Skeletal muscle tissue (tissue), 4 donors: ENCODE results near the gene GLP2R. TPM values are rescaled to one million over a fixed set of nuclear protein-coding genes. Genes with fewer than 3 reads are reported as not detected.
A peak's percentile ranks its signal among the peaks of the same experiment; 100 is the strongest.

Experiments
- H3K27ac ChIP-seq: one replicate; pipeline ENCODE4 v1.7.0; 2013; ENCODE audit warnings: mild to moderate bottlenecking, low read depth, low read length, inconsistent platforms
- H3K27me3 ChIP-seq, 3 donors: one replicate each; pipeline ENCODE4 v1.7.0; 2013; ENCODE audit warnings: low read length in 3 of 3; ENCODE audit not compliant: control insufficient read depth in 3 of 3, insufficient read depth in 3 of 3
- H3K36me3 ChIP-seq, 3 donors: one replicate each; pipeline ENCODE4 v1.7.0; 2013; ENCODE audit warnings: low read length in 3 of 3; ENCODE audit not compliant: control insufficient read depth in 3 of 3, insufficient read depth in 3 of 3
- H3K4me1 ChIP-seq, 3 donors: one replicate each; pipeline ENCODE4 v1.7.0; 2013; ENCODE audit warnings: low read length in 3 of 3, mild to moderate bottlenecking in 3 of 3; ENCODE audit not compliant: control insufficient read depth in 3 of 3, insufficient read depth in 3 of 3
- H3K4me3 ChIP-seq, 3 donors: one replicate each; pipeline ENCODE4 v1.7.0; 2013; ENCODE audit warnings: low read length in 3 of 3
- H3K9ac ChIP-seq, 3 donors: one replicate each; pipeline ENCODE4 v1.7.0; 2013; ENCODE audit warnings: low read length in 3 of 3, mild to moderate bottlenecking in 3 of 3, moderate library complexity in 2 of 3, low read depth in 1 of 3
- H3K9me3 ChIP-seq, 3 donors: one replicate each; pipeline ENCODE4 v1.7.0; 2013; ENCODE audit warnings: low read length in 3 of 3; ENCODE audit not compliant: control insufficient read depth in 3 of 3
- total RNA-seq: library from RNA; depleted of rRNA; stranded (reverse); fragments of >200 nt; gene quantifications from one replicate; pipeline ENCODE4 v1.2.3, GENCODE V29; 2014
- donor health status: Osteomylitis.

Gene GLP2R
- total RNA-seq, 1 donor from 2014 or later: not detected

GRCh38 chr17:9824797-9825338 lies 856 bp upstream of the GLP2R start:
- Histone ChIP-seq H3K4me3 (no peak overlapping the region), H3K36me3 (no peaks in the 10 kb centered on the region), H3K9me3 (no peaks in the 10 kb centered on the region), H3K4me1 (no peaks in the 10 kb centered on the region), H3K27ac (no peak overlapping the region), H3K9ac (no peak overlapping the region), H3K27me3 (peaks cover 3 to 7% (median 4%) of the 10 kb centered on the region in 3 donors)

- Histone ChIP-seq H3K27ac (no peak overlapping the region), H3K4me3 (no peak overlapping the region), H3K9me3 (no peaks in the 10 kb centered on the region), H3K4me1 (no peaks in the 10 kb centered on the region), H3K36me3 (no peaks in the 10 kb centered on the region), H3K9ac (no peak overlapping the region), H3K27me3 (peaks cover 3 to 7% (median 4%) of the 10 kb centered on the region in 3 donors)
Observed at GRCh38 chr17:9828296-9829295, 2.9 kb downstream of the GLP2R start.

GRCh38 chr17:9829343-9829742 lies 3.6 kb downstream of the GLP2R start:
- no peaks in the 10 kb centered on the region for H3K36me3 ChIP-seq
- H3K27ac ChIP-seq: no peak overlapping the region

GRCh38 chr17:9830711-9831110 lies 5.0 kb downstream of the GLP2R start:
- H3K9me3 ChIP-seq: no peaks in the 10 kb centered on the region
- no peak overlapping the region for H3K27ac ChIP-seq
- no peak overlapping the region for H3K9ac ChIP-seq
- no peaks in the 10 kb centered on the region for H3K4me1 ChIP-seq
- no peaks in the 10 kb centered on the region for H3K36me3 ChIP-seq
- peaks cover 0 to 4% (median 0%) of the 10 kb centered on the region in 3 donors for H3K27me3 ChIP-seq
- no peak overlapping the region for H3K4me3 ChIP-seq

More at GRCh38 chr17:9829343-9829742, 3.6 kb downstream of the GLP2R start:
- no peaks in the 10 kb centered on the region for H3K4me1 ChIP-seq
- H3K9me3 ChIP-seq: no peaks in the 10 kb centered on the region
- H3K4me3 ChIP-seq: no peak overlapping the region
- H3K27me3 ChIP-seq: peaks cover 3 to 7% (median 4%) of the 10 kb centered on the region in 3 donors
- H3K9ac ChIP-seq: no peak overlapping the region

- Histone ChIP-seq H3K27me3 (no peaks in the 10 kb centered on the region), H3K4me1 (peaks cover 0 to 6% (median 4%) of the 10 kb centered on the region in 3 donors)
Observed at GRCh38 chr17:9833922-9834321, 8.2 kb downstream of the GLP2R start.

GRCh38 chr17:9837551-9838471 lies 12.1 kb downstream of the GLP2R start:
- Histone ChIP-seq H3K9ac (no peak overlapping the region), H3K36me3 (no peaks in the 10 kb centered on the region), H3K4me3 (no peak overlapping the region), H3K27ac (no peak overlapping the region), H3K27me3 (no peaks in the 10 kb centered on the region), H3K4me1 (peaks cover 12 to 17% (median 17%) of the 10 kb centered on the region in 3 donors), H3K9me3 (no peaks in the 10 kb centered on the region)

More at GRCh38 chr17:9833922-9834321, 8.2 kb downstream of the GLP2R start:
- no peak overlapping the region for H3K27ac ChIP-seq
- no peaks in the 10 kb centered on the region for H3K9me3 ChIP-seq
- H3K9ac ChIP-seq: no peak overlapping the region
- H3K36me3 ChIP-seq: no peaks in the 10 kb centered on the region
- H3K4me3 ChIP-seq: no peak overlapping the region

GRCh38 chr17:9839433-9839832 lies 13.7 kb downstream of the GLP2R start:
- no peak overlapping the region for H3K27ac ChIP-seq

GRCh38 chr17:9842057-9842758 lies 16.5 kb downstream of the GLP2R start:
- no peaks in the 10 kb centered on the region for H3K9me3 ChIP-seq
- peaks cover 23 to 30% (median 23%) of the 10 kb centered on the region in 3 donors for H3K4me1 ChIP-seq
- no peaks in the 10 kb centered on the region for H3K36me3 ChIP-seq
- peak overlapping the region; percentile 51 to 68 (median 59) for H3K9ac ChIP-seq
- H3K27me3 ChIP-seq: no peaks in the 10 kb centered on the region
- peak overlapping the region; percentile 61 for H3K27ac ChIP-seq
- H3K4me3 ChIP-seq: peak overlapping the region; percentile 24 to 54 (median 53)

More at GRCh38 chr17:9839433-9839832, 13.7 kb downstream of the GLP2R start:
- Histone ChIP-seq H3K9ac (no peak overlapping the region), H3K4me1 (peaks cover 23 to 32% (median 23%) of the 10 kb centered on the region in 3 donors), H3K27me3 (no peaks in the 10 kb centered on the region), H3K36me3 (no peaks in the 10 kb centered on the region), H3K4me3 (no peak overlapping the region), H3K9me3 (no peaks in the 10 kb centered on the region)
